K562 (cell line): ENCODE measurements around the gene PKD1L1. TPM values are rescaled to one million over a fixed set of nuclear protein-coding genes. Genes with fewer than 3 reads are reported as not detected.

ENCODE experiments used
- ATAC-seq: fragments of 200-7000 bp; cut with Tn5 transposase; 3 replicates; pipeline ENCODE4 v1.9.1; 2020; ENCODE audit warnings: moderate library complexity
- BruUV-seq: library from RNA; stranded (reverse); fragments of 400-500 nt; replicated peaks from 2 replicates; lab custom pipeline; 2021; lab: Mats Ljungman, UMichigan
- CTCF ChIA-PET: fragments of 300-600 bp; formaldehyde crosslinking; extraction: SDS; loops from one replicate; lab custom pipeline; 2021; ENCODE audit warnings: low intra/inter-chr PET ratio; lab: Yijun Ruan, JAX
- POLR2A ChIA-PET: fragments of 300-600, 350-650 bp; sonication (Branson Sonifier 250); formaldehyde crosslinking; extraction: SDS; loops from one replicate; lab custom pipeline; 2021; ENCODE audit warnings: antibody characterized with exemption, inconsistent platforms; lab: Yijun Ruan, JAX
- DNase-seq, 4 experiments: peaks; one replicate each; pipeline versions ENCODE4 v3.0.0 to v3.0.0-alpha.2; 2011 to 2018; ENCODE audit warnings: low spot score in 3 of 4, mixed read lengths in 3 of 4; ENCODE audit errors: extremely low read depth in 1 of 4
- FAIRE-seq: peaks from 2 replicates; lab custom pipeline; 2011; peaks lifted over from hg19 to GRCh38; lab: Jason Lieb, UNC
- H2AFZ ChIP-seq: 2 replicates; pipeline ENCODE4 v1.6.0; 2011; ENCODE audit warnings: low read depth, low read length, control low read depth, inconsistent platforms
- H3K27ac ChIP-seq: fragments of 200-600 bp; 3 replicates; pipeline ENCODE4 v1.8.0; 2011; ENCODE audit warnings: low read depth, mild to moderate bottlenecking, control low read depth, inconsistent platforms, low read length, moderate library complexity, mixed read lengths; ENCODE audit errors: extremely low read depth
- H3K27me3 ChIP-seq, 2 experiments: fragments of 300-600 bp in 1 of 2; 2 replicates in 1 of 2; 3 replicates in 1 of 2; pipeline versions ENCODE4 v1.6.0 to v1.8.0; 2011; ENCODE audit warnings: inconsistent platforms in 2 of 2, low read length in 2 of 2, mild to moderate bottlenecking in 1 of 2, mixed read lengths in 1 of 2, moderate library complexity in 1 of 2; ENCODE audit not compliant: control insufficient read depth in 2 of 2, insufficient read depth in 2 of 2
- H3K36me3 ChIP-seq: fragments of 300-600 bp; 3 replicates; pipeline ENCODE4 v1.8.0; 2011; ENCODE audit warnings: mild to moderate bottlenecking, low read length, inconsistent platforms; ENCODE audit not compliant: control insufficient read depth, insufficient read depth
- H3K4me1 ChIP-seq, 2 experiments: fragments of 200-600 bp in 1 of 2; replicated peaks in 1 of 2; 2 replicates in 1 of 2; 3 replicates in 1 of 2; pipeline versions ENCODE4 v1.5.1 to v1.8.0; 2011; ENCODE audit warnings: inconsistent platforms in 2 of 2, low read length in 2 of 2, mild to moderate bottlenecking in 1 of 2, mixed read lengths in 1 of 2, moderate library complexity in 1 of 2; ENCODE audit not compliant: control insufficient read depth in 2 of 2, insufficient read depth in 2 of 2
- H3K4me2 ChIP-seq: 2 replicates; pipeline ENCODE4 v1.6.1; 2011; ENCODE audit warnings: low read length, control low read depth, inconsistent platforms, mixed read lengths; ENCODE audit not compliant: insufficient read depth
- H3K4me3 ChIP-seq: fragments of 200-600 bp; sonication (generic), shearing (Covaris generic); 2 replicates; pipeline ENCODE4 v1.5.1; 2016; ENCODE audit warnings: control low read depth, inconsistent platforms
- H3K79me2 ChIP-seq: fragments of 200-600 bp; 3 replicates; pipeline ENCODE4 v1.8.0; 2011; ENCODE audit warnings: low read length, inconsistent platforms; ENCODE audit not compliant: control insufficient read depth, insufficient read depth
- H3K9ac ChIP-seq, 2 experiments: 2 replicates each; pipeline versions ENCODE4 v1.6.0 to v1.6.1; 2011; ENCODE audit warnings: low read depth in 2 of 2, low read length in 2 of 2, control low read depth in 1 of 2, inconsistent platforms in 1 of 2, mild to moderate bottlenecking in 1 of 2, mixed read lengths in 1 of 2; ENCODE audit not compliant: insufficient read depth in 1 of 2
- H3K9me1 ChIP-seq: one replicate; pipeline ENCODE4 v1.6.0; 2011; ENCODE audit warnings: inconsistent platforms, mild to moderate bottlenecking, low read length, moderate library complexity; ENCODE audit not compliant: control insufficient read depth, insufficient read depth
- H3K9me3 ChIP-seq: replicated peaks from 2 replicates; pipeline ENCODE4 v1.5.1; 2011; ENCODE audit warnings: low read depth, low read length, inconsistent platforms; ENCODE audit not compliant: control insufficient read depth, insufficient read depth
- H4K20me1 ChIP-seq: replicated peaks from 2 replicates; pipeline ENCODE4 v1.6.1; 2011; ENCODE audit warnings: low read length, inconsistent platforms, mixed read lengths; ENCODE audit not compliant: control insufficient read depth, insufficient read depth
- OTX1 ChIP-seq: fragments of 450-650 bp; formaldehyde crosslinking; IDR thresholded peaks from 2 replicates; pipeline ENCODE4 v1.4.0; 2022; ENCODE audit warnings: mild to moderate bottlenecking
- ZNF79 ChIP-seq: fragments of 250-450 bp; sonication (Bioruptor Pico); IDR thresholded peaks from 2 replicates; pipeline ENCODE4 v1.4.0; 2020; ENCODE audit warnings: low read depth, mild to moderate bottlenecking, moderate library complexity
- WGBS: fragments of 100-300 bp; shearing (Covaris generic); methylation state at CpG from one replicate; pipeline ENCODE4 v1.1.6; 2016; ENCODE audit warnings: low coverage, mixed read lengths; ENCODE audit not compliant: insufficient coverage; ENCODE audit errors: missing lambda C conversion rate; 5-methylcytosine and 5-hydroxymethylcytosine counted together
- in situ Hi-C: fragments of 300-500 bp; cut with MboI; formaldehyde crosslinking; loops from 4 replicates; pipeline ENCODE4 v1.15.0; 2018; ENCODE audit warnings: inconsistent platforms, mixed read lengths
- intact Hi-C: fragments of 100-400 bp; cut with micrococcal nuclease; formaldehyde crosslinking; loops from 2 replicates; pipeline ENCODE4 v1.14.2; 2022
- polyA plus RNA-seq, 8 experiments: library from polyadenylated mRNA; depleted of rRNA in 4 of 8; stranded (reverse) in 5 of 8; unstranded in 3 of 8; fragments of >200 nt; fragmentation: Nextera tagmentation in 2 of 8; fragmentation: Illumina TruSeq in 1 of 8; extraction: Ambion mirVana in 2 of 8; extraction: Trizol in 1 of 8; gene quantifications; 2 replicates each; pipeline versions ENCODE4 v1.2.1 to v1.2.3, GENCODE V29; 2011 to 2014; ENCODE audit warnings: inconsistent platforms in 1 of 8, missing spikeins in 1 of 8
- total RNA-seq, 7 experiments: library from RNA; depleted of rRNA in 6 of 7; stranded (reverse); fragments of >200 nt in 6 of 7; fragmentation: Illumina TruSeq in 2 of 7; extraction: Trizol in 2 of 7; gene quantifications; 2 replicates each; pipeline versions ENCODE4 v1.2.1 to v1.2.3, GENCODE V29; 2011 to 2021; ENCODE audit warnings: low replicate concordance in 1 of 7
- TF ChIP-seq, protein P1 (sequence below): fragments of 200-600 bp; sonication (generic); IDR thresholded peaks from one replicate; pipeline ENCODE4 v1.6.1; 2012; ENCODE audit warnings: mild to moderate bottlenecking, low read depth, low read length, inconsistent platforms
- TF ChIP-seq, protein P2 (sequence below): fragments of 250-450 bp; sonication (Bioruptor Pico); IDR thresholded peaks from 2 replicates; pipeline ENCODE4 v1.5.0; 2021

PKD1L1 gene
- total and polyA plus RNA-seq, 9 of the 15 experiments (the other 6 are each of a cell fraction or from before 2014, with no cell fraction given): 0.01 to 0.02 TPM; not detected in 7

DNA sequence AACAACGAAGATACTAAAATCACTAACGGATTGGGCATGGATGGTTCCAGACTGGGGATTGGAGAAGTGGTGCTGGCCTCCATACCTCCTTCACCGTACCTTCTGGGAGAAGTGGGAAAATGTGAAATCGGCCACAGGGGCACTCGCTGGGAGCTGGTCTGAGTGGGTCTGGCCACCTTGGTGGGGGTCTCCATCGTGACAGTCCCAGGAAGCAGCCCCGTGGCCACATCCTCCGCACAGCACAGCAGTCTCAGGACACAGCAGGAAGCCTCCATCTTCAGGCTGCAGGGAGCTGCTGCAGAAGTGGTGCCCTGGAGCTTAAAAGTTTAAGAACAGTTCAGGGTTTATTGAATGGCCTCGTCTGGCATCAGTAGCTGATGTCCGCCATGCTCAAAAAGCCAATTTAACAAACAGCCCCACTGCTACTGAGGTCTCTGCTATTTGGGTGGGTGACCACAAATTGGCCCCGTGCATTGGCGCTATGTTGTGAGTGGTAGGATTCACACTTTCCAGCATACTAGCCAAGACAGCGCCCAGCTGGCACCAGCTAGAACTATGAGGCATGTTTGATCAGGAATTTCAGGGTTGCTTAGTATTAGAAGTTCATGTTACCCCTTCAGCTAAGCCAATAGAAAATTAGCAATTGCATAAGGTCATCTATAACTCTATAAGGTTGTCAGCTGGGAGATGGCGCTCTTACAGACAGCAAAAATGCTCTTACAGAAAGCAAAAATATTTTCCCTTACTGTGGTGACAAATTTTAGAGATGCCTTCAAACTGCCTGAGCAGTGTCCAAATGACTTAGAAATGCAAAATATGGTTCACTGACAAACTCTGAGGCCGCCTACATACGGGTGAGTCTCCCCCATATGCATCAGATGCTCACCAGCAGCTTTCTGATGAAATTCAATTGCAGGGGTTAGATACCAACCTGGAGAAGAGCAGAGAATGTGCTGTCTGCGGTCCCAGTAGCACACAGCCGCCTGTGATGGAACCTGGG is 17.0 kb downstream of the PKD1L1 start:
- no peaks in the 10 kb centered on the region for H3K36me3 ChIP-seq
- no peaks in the 10 kb centered on the region; a peak in 1 of 5 replicates for H3K4me1 ChIP-seq
- no peak overlapping the region for H3K4me3 ChIP-seq
- FAIRE-seq: no peak
- WGBS: under 1% methylated on average over 18 of the region's 18 CpGs
- H3K9me1 ChIP-seq: no peaks in the 10 kb centered on the region
- in situ Hi-C loops (no loop called here), intact Hi-C loops (no loop called here)
- POLR2A ChIA-PET: interaction anchor here (0.6 kb wide), 1 partner anchor 635 kb away, joined by 3 read pairs; no protein-coding TSS in a partner anchor
- H3K79me2 ChIP-seq: no peaks in the 10 kb centered on the region
- BruUV-seq: no TSS peak
- ATAC-seq: no peak
- peaks cover 12 to 48% of the 10 kb centered on the region in 2 experiments; a peak in 4 of 5 replicates for H3K27me3 ChIP-seq
- no peak overlapping the region for H3K27ac ChIP-seq
- no peak overlapping the region for H2AFZ ChIP-seq
- no peaks in the 10 kb centered on the region for H3K9me3 ChIP-seq
- DNase-seq: no peak
- H3K4me2 ChIP-seq: no peak overlapping the region
- H3K9ac ChIP-seq: no peak overlapping the region
- CTCF ChIA-PET: no interaction called here
- H4K20me1 ChIP-seq: no peaks in the 10 kb centered on the region
- TF ChIP-seq OTX1 (CRISPR knock-in tag) (no peak), ZNF79 (no peak)
- TF ChIP-seq, protein P1, sequence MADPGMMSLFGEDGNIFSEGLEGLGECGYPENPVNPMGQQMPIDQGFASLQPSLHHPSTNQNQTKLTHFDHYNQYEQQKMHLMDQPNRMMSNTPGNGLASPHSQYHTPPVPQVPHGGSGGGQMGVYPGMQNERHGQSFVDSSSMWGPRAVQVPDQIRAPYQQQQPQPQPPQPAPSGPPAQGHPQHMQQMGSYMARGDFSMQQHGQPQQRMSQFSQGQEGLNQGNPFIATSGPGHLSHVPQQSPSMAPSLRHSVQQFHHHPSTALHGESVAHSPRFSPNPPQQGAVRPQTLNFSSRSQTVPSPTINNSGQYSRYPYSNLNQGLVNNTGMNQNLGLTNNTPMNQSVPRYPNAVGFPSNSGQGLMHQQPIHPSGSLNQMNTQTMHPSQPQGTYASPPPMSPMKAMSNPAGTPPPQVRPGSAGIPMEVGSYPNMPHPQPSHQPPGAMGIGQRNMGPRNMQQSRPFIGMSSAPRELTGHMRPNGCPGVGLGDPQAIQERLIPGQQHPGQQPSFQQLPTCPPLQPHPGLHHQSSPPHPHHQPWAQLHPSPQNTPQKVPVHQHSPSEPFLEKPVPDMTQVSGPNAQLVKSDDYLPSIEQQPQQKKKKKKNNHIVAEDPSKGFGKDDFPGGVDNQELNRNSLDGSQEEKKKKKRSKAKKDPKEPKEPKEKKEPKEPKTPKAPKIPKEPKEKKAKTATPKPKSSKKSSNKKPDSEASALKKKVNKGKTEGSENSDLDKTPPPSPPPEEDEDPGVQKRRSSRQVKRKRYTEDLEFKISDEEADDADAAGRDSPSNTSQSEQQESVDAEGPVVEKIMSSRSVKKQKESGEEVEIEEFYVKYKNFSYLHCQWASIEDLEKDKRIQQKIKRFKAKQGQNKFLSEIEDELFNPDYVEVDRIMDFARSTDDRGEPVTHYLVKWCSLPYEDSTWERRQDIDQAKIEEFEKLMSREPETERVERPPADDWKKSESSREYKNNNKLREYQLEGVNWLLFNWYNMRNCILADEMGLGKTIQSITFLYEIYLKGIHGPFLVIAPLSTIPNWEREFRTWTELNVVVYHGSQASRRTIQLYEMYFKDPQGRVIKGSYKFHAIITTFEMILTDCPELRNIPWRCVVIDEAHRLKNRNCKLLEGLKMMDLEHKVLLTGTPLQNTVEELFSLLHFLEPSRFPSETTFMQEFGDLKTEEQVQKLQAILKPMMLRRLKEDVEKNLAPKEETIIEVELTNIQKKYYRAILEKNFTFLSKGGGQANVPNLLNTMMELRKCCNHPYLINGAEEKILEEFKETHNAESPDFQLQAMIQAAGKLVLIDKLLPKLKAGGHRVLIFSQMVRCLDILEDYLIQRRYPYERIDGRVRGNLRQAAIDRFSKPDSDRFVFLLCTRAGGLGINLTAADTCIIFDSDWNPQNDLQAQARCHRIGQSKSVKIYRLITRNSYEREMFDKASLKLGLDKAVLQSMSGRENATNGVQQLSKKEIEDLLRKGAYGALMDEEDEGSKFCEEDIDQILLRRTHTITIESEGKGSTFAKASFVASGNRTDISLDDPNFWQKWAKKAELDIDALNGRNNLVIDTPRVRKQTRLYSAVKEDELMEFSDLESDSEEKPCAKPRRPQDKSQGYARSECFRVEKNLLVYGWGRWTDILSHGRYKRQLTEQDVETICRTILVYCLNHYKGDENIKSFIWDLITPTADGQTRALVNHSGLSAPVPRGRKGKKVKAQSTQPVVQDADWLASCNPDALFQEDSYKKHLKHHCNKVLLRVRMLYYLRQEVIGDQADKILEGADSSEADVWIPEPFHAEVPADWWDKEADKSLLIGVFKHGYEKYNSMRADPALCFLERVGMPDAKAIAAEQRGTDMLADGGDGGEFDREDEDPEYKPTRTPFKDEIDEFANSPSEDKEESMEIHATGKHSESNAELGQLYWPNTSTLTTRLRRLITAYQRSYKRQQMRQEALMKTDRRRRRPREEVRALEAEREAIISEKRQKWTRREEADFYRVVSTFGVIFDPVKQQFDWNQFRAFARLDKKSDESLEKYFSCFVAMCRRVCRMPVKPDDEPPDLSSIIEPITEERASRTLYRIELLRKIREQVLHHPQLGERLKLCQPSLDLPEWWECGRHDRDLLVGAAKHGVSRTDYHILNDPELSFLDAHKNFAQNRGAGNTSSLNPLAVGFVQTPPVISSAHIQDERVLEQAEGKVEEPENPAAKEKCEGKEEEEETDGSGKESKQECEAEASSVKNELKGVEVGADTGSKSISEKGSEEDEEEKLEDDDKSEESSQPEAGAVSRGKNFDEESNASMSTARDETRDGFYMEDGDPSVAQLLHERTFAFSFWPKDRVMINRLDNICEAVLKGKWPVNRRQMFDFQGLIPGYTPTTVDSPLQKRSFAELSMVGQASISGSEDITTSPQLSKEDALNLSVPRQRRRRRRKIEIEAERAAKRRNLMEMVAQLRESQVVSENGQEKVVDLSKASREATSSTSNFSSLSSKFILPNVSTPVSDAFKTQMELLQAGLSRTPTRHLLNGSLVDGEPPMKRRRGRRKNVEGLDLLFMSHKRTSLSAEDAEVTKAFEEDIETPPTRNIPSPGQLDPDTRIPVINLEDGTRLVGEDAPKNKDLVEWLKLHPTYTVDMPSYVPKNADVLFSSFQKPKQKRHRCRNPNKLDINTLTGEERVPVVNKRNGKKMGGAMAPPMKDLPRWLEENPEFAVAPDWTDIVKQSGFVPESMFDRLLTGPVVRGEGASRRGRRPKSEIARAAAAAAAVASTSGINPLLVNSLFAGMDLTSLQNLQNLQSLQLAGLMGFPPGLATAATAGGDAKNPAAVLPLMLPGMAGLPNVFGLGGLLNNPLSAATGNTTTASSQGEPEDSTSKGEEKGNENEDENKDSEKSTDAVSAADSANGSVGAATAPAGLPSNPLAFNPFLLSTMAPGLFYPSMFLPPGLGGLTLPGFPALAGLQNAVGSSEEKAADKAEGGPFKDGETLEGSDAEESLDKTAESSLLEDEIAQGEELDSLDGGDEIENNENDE: no peak
- TF ChIP-seq, protein P2, sequence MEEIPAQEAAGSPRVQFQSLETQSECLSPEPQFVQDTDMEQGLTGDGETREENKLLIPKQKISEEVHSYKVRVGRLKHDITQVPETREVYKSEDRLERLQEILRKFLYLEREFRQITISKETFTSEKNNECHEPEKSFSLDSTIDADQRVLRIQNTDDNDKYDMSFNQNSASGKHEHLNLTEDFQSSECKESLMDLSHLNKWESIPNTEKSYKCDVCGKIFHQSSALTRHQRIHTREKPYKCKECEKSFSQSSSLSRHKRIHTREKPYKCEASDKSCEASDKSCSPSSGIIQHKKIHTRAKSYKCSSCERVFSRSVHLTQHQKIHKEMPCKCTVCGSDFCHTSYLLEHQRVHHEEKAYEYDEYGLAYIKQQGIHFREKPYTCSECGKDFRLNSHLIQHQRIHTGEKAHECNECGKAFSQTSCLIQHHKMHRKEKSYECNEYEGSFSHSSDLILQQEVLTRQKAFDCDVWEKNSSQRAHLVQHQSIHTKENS (CRISPR knock-in tag): no peak
